B cell (primary cell): ENCODE results near the gene PDSS1.

Experiments
- EZH2 ChIP-seq: IDR thresholded peaks from 2 replicates; pipeline ENCODE4 v1.6.1; 2012; ENCODE audit warnings: borderline replicate concordance, low read depth, mild to moderate bottlenecking, moderate library complexity, low read length; ENCODE audit not compliant: insufficient read depth, poor library complexity, severe bottlenecking
- TF ChIP-seq, protein P1 (sequence below): fragments of 200-600 bp; IDR thresholded peaks from one replicate; pipeline ENCODE4 v1.8.0; 2022; ENCODE audit warnings: antibody characterized with exemption, mild to moderate bottlenecking

DNA sequence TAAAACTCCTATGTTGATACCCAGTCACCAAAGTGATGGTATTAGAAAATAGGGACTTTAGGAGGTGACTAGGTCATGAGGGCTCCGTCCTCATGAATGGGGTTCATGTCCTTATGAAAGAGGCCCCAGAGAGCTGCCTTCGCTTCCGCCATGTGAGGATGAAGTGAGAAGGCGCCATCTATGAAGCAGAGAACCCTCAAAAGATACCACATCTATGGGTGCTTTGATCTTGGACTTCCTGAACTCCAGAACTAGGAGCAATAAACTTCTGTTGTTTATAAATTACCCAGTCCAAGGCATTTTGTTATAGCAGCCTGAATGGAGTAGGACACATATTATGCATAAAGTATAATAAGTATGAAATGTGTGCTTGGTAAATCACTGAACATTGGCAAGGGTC is 8.1 kb upstream of the PDSS1 start:
- TF ChIP-seq, protein P1, sequence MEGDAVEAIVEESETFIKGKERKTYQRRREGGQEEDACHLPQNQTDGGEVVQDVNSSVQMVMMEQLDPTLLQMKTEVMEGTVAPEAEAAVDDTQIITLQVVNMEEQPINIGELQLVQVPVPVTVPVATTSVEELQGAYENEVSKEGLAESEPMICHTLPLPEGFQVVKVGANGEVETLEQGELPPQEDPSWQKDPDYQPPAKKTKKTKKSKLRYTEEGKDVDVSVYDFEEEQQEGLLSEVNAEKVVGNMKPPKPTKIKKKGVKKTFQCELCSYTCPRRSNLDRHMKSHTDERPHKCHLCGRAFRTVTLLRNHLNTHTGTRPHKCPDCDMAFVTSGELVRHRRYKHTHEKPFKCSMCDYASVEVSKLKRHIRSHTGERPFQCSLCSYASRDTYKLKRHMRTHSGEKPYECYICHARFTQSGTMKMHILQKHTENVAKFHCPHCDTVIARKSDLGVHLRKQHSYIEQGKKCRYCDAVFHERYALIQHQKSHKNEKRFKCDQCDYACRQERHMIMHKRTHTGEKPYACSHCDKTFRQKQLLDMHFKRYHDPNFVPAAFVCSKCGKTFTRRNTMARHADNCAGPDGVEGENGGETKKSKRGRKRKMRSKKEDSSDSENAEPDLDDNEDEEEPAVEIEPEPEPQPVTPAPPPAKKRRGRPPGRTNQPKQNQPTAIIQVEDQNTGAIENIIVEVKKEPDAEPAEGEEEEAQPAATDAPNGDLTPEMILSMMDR: no peak
- no peak for TF ChIP-seq EZH2
